ENCODE data around the gene LNPK. TPM values are rescaled to one million over a fixed set of nuclear protein-coding genes. Genes with fewer than 3 reads are reported as not detected.
A peak's percentile ranks its signal among the peaks of the same experiment; 100 is the strongest.

LNPK gene
- total and polyA plus RNA-seq, 9 of the 15 experiments (the other 6 are each of a cell fraction or from before 2014, with no cell fraction given), result 6.4 to 40.4 (median 21.3) TPM

- TF ChIP-seq ZNF518B (CRISPR knock-in tag; IDR thresholded peaks at IDR 0.05) (no peak), NFE2 (IDR thresholded peaks at IDR 0.05; ENCODE audit: low read depth) (no peak), ZNF134 (CRISPR knock-in tag; conservative IDR thresholded peaks at IDR 0.05) (no peak), BRD4 (IDR thresholded peaks at IDR 0.05) (no peak), FOS (IDR thresholded peaks at IDR 0.05; ENCODE audit: extremely low read depth, insufficient read length) (no peak), THAP7 (CRISPR knock-in tag; IDR thresholded peaks at IDR 0.05) (no peak), ZNF76 (CRISPR knock-in tag; IDR thresholded peaks at IDR 0.05; ENCODE audit: borderline replicate concordance) (no peak)
Measured at GRCh38 chr2:175922160-175922559, 79.9 kb downstream of the LNPK start (continued).

- Histone ChIP-seq H3K9me3 (replicated peaks; ENCODE audit: control insufficient read depth, insufficient read depth, low read depth, low read length) (no peaks in the 10 kb centered on the region), H3K36me3 (ENCODE audit: control insufficient read depth, insufficient read depth, low read length) (no peaks in the 10 kb centered on the region), H3K27me3 (ENCODE audit: control insufficient read depth in 2 of 2, insufficient read depth in 2 of 2, low read length in 2 of 2) (no peaks in the 10 kb centered on the region), H3K4me2 (ENCODE audit: insufficient read depth, low read length) (no peak overlapping the region; the same call in 1 of the 2 replicates), H3K4me1 (replicated peaks in 1 of 2; ENCODE audit: control insufficient read depth in 2 of 2, insufficient read depth in 2 of 2, low read length in 2 of 2) (peaks cover 0 to 9% of the 10 kb centered on the region in 2 experiments; a peak in 1 of 5 replicates), H2AFZ (ENCODE audit: low read depth, low read length) (no peak overlapping the region), H3K27ac (ENCODE audit: extremely low read depth, low read depth, low read length) (no peak overlapping the region), H3K79me2 (ENCODE audit: control insufficient read depth, insufficient read depth, low read length) (no peaks in the 10 kb centered on the region), H3K9ac (ENCODE audit: insufficient read depth in 1 of 2, low read depth in 2 of 2, low read length in 2 of 2) (no peak overlapping the region), H3K9me1 (ENCODE audit: control insufficient read depth, insufficient read depth, low read length) (no peaks in the 10 kb centered on the region), H4K20me1 (replicated peaks; ENCODE audit: control insufficient read depth, insufficient read depth, low read length) (no peaks in the 10 kb centered on the region), H3K4me3 (no peak overlapping the region)
- no peak for FAIRE-seq
- ATAC-seq, result no peak; the same call in 1 of the 3 replicates
- no TSS peak for BruUV-seq (replicated peaks)
- peak in 3 of 4 experiments; percentile 17 to 36 (median 27) for DNase-seq (ENCODE audit: extremely low read depth in 1 of 4, low spot score in 3 of 4)
- POLR2A ChIA-PET, result interaction anchor here (1.0 to 1.1 kb wide), 3 partner anchors 9 to 33 kb away, joined by 3 read pairs; no protein-coding TSS in a partner anchor
- CTCF ChIA-PET (ENCODE audit: low intra/inter-chr PET ratio), result no interaction called here
- intact Hi-C loops (cut with micrococcal nuclease) (no loop called here), in situ Hi-C loops (cut with MboI) (no loop called here)
- WGBS (ENCODE audit: insufficient coverage, low coverage, missing lambda C conversion rate), result 2% methylated on average over 3 of the region's 3 CpGs
- TF ChIP-seq HNRNPK (IDR thresholded peaks at IDR 0.05; ENCODE audit: low read depth, low read length, poor library complexity, severe bottlenecking) (no peak), CBFA2T3 (IDR thresholded peaks at IDR 0.05) (peak; percentile 68), NCOA6 (IDR thresholded peaks at IDR 0.05) (no peak), CHAMP1 (IDR thresholded peaks at IDR 0.05) (no peak), ZNF23 (CRISPR knock-in tag; IDR thresholded peaks at IDR 0.05) (no peak), MEIS2 (IDR thresholded peaks at IDR 0.05; ENCODE audit: partially characterized antibody) (peak; percentile 45), HINFP (tag; conservative IDR thresholded peaks at IDR 0.05; ENCODE audit: low read depth) (no peak), ARID1B (IDR thresholded peaks at IDR 0.05) (0 out of 2 replicates have a peak, but pooled peaks have one; percentile 37)
Measured at GRCh38 chr2:175918935-175919334, 83.1 kb downstream of the LNPK start.

Data from K562 (cell line).